ENCODE results near the gene LGALS4. TPM values are rescaled to one million over a fixed set of nuclear protein-coding genes. Genes with fewer than 3 reads are reported as not detected.

Gene LGALS4
- polyA plus RNA-seq, 1 of the 3 experiments (the other 2 are of a cell fraction) = 0.21 TPM

DNA sequence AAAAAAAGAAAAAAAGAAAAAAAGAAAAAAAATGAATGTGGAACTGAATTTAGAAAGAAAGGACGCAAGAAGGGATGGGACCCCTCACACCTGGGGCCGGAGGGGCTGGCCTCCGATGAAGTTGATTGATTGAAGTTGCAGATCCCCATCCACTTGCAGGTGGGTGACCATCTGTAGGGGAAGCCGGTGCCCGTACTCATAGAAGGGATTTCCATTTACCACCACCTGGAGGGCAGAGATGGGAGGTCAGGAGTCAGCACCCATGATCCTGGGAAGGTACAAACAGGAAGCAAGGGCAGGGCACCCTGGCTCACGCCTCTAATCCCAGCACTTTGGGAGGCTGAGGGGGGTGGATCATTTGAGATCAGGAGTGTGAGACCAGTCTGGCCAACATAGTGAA is 6.4 kb downstream of the LGALS4 start:
- Histone ChIP-seq H3K4me3 (ENCODE audit: low read depth in 2 of 2, low read length in 1 of 2) (no peak overlapping the region), H3K9me2 (no peaks in the 10 kb centered on the region), H3K9ac (no peak overlapping the region), H3K4me1 (ENCODE audit: control insufficient read depth in 1 of 2, insufficient read depth in 2 of 2, low read depth in 1 of 2, low read length in 1 of 2) (no peaks in the 10 kb centered on the region), H4K20me1 (ENCODE audit: insufficient read depth) (no peaks in the 10 kb centered on the region), H3K4me2 (no peak overlapping the region), H2AFZ (ENCODE audit: low read depth) (no peak overlapping the region), H3K27ac (ENCODE audit: low read depth in 2 of 2, low read length in 1 of 2) (no peak overlapping the region), H3K27me3 (ENCODE audit: insufficient read depth) (no peaks in the 10 kb centered on the region), H3K9me3 (no peaks in the 10 kb centered on the region), H3F3A (replicated peaks; ENCODE audit: insufficient read depth) (no peaks in the 10 kb centered on the region), H3K79me2 (ENCODE audit: insufficient read depth) (no peaks in the 10 kb centered on the region), H3K36me3 (replicated peaks in 1 of 2; ENCODE audit: control insufficient read depth in 1 of 2, insufficient read depth in 2 of 2, low read length in 1 of 2) (no peaks in the 10 kb centered on the region)
- POLR2A ChIA-PET = no interaction called here
- 90% methylated on average over 6 of the region's 6 CpGs for WGBS (ENCODE audit: low lambda C conversion rate)
- CTCF ChIA-PET = no interaction called here
- DNase-seq = no peak
- TF ChIP-seq RCOR1 (IDR thresholded peaks at IDR 0.05; ENCODE audit: low read length) (no peak), SIN3A (IDR thresholded peaks at IDR 0.05; ENCODE audit: borderline replicate concordance, low read depth, low read length) (no peak), RXRA (IDR thresholded peaks at IDR 0.05; ENCODE audit: borderline replicate concordance, low read depth) (no peak), FOXJ3 (CRISPR knock-in tag; IDR thresholded peaks at IDR 0.05) (no peak), FOSL2 (IDR thresholded peaks at IDR 0.05; ENCODE audit: borderline replicate concordance, low read depth) (no peak), YY1 (IDR thresholded peaks at IDR 0.05; ENCODE audit: low read depth) (no peak), EP300 (IDR thresholded peaks at IDR 0.05; ENCODE audit: borderline replicate concordance in 1 of 2, low read depth in 1 of 2, low read length in 1 of 2) (no peak), TCF12 (IDR thresholded peaks at IDR 0.05) (no peak), MXI1 (IDR thresholded peaks at IDR 0.05; ENCODE audit: low read depth, low read length) (no peak), TAF1 (IDR thresholded peaks at IDR 0.05; ENCODE audit: borderline replicate concordance, low read depth, low read length) (no peak), POLR2AphosphoS5 (IDR thresholded peaks at IDR 0.05; ENCODE audit: low read depth, low read length) (no peak)
- TF ChIP-seq, protein P1, sequence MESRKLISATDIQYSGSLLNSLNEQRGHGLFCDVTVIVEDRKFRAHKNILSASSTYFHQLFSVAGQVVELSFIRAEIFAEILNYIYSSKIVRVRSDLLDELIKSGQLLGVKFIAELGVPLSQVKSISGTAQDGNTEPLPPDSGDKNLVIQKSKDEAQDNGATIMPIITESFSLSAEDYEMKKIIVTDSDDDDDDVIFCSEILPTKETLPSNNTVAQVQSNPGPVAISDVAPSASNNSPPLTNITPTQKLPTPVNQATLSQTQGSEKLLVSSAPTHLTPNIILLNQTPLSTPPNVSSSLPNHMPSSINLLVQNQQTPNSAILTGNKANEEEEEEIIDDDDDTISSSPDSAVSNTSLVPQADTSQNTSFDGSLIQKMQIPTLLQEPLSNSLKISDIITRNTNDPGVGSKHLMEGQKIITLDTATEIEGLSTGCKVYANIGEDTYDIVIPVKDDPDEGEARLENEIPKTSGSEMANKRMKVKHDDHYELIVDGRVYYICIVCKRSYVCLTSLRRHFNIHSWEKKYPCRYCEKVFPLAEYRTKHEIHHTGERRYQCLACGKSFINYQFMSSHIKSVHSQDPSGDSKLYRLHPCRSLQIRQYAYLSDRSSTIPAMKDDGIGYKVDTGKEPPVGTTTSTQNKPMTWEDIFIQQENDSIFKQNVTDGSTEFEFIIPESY (IDR thresholded peaks at IDR 0.05; ENCODE audit: borderline replicate concordance, low read depth) = no peak
- TF ChIP-seq, protein P2, sequence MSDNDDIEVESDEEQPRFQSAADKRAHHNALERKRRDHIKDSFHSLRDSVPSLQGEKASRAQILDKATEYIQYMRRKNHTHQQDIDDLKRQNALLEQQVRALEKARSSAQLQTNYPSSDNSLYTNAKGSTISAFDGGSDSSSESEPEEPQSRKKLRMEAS (IDR thresholded peaks at IDR 0.05; ENCODE audit: low read depth) = no peak
- TF ChIP-seq, protein P3, sequence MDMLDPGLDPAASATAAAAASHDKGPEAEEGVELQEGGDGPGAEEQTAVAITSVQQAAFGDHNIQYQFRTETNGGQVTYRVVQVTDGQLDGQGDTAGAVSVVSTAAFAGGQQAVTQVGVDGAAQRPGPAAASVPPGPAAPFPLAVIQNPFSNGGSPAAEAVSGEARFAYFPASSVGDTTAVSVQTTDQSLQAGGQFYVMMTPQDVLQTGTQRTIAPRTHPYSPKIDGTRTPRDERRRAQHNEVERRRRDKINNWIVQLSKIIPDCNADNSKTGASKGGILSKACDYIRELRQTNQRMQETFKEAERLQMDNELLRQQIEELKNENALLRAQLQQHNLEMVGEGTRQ (IDR thresholded peaks at IDR 0.05; ENCODE audit: borderline replicate concordance, low read depth, low read length) = no peak
- TF ChIP-seq, protein P4, sequence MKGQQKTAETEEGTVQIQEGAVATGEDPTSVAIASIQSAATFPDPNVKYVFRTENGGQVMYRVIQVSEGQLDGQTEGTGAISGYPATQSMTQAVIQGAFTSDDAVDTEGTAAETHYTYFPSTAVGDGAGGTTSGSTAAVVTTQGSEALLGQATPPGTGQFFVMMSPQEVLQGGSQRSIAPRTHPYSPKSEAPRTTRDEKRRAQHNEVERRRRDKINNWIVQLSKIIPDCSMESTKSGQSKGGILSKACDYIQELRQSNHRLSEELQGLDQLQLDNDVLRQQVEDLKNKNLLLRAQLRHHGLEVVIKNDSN (IDR thresholded peaks at IDR 0.05; ENCODE audit: borderline replicate concordance, low read depth) = no peak
- TF ChIP-seq, protein P5, sequence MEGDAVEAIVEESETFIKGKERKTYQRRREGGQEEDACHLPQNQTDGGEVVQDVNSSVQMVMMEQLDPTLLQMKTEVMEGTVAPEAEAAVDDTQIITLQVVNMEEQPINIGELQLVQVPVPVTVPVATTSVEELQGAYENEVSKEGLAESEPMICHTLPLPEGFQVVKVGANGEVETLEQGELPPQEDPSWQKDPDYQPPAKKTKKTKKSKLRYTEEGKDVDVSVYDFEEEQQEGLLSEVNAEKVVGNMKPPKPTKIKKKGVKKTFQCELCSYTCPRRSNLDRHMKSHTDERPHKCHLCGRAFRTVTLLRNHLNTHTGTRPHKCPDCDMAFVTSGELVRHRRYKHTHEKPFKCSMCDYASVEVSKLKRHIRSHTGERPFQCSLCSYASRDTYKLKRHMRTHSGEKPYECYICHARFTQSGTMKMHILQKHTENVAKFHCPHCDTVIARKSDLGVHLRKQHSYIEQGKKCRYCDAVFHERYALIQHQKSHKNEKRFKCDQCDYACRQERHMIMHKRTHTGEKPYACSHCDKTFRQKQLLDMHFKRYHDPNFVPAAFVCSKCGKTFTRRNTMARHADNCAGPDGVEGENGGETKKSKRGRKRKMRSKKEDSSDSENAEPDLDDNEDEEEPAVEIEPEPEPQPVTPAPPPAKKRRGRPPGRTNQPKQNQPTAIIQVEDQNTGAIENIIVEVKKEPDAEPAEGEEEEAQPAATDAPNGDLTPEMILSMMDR (IDR thresholded peaks at IDR 0.05) = no peak
